Endothelial cell of umbilical vein (primary cell): ENCODE measurements around the gene MACROD2.

Experiments
- CTCF ChIP-seq, 2 donors: IDR thresholded peaks; 1 replicate in 1 of 2; 2 replicates in 1 of 2; pipeline ENCODE4 v1.5.1; 2011; ENCODE audit warnings: low read length in 2 of 2, mild to moderate bottlenecking in 2 of 2, moderate library complexity in 2 of 2, control low read depth in 1 of 2, inconsistent platforms in 1 of 2, low read depth in 1 of 2; ENCODE audit not compliant: insufficient read depth in 1 of 2; ENCODE audit errors: extremely low read depth in 1 of 2
- EZH2 ChIP-seq: IDR thresholded peaks from 2 replicates; pipeline ENCODE4 v1.6.1; 2012; ENCODE audit warnings: borderline replicate concordance, low read depth, mild to moderate bottlenecking, moderate library complexity, low read length, inconsistent platforms; ENCODE audit not compliant: severe bottlenecking
- FOS ChIP-seq: IDR thresholded peaks from 2 replicates; pipeline ENCODE4 v1.6.1; 2011; ENCODE audit warnings: mild to moderate bottlenecking, low read length, moderate library complexity, borderline replicate concordance; ENCODE audit not compliant: insufficient read depth
- JUN ChIP-seq: IDR thresholded peaks from 2 replicates; pipeline ENCODE4 v1.6.1; 2011; ENCODE audit warnings: borderline replicate concordance, low read depth; ENCODE audit not compliant: insufficient read length, insufficient read depth
- MAX ChIP-seq: IDR thresholded peaks from 2 replicates; pipeline ENCODE4 v1.6.1; 2011; ENCODE audit not compliant: insufficient read depth, insufficient read length
- MYC ChIP-seq: IDR thresholded peaks from one replicate; pipeline ENCODE4 v1.6.1; 2011; ENCODE audit warnings: mild to moderate bottlenecking, low read depth, low read length
- POLR2A ChIP-seq: IDR thresholded peaks from 2 replicates; pipeline ENCODE4 v1.6.1; 2012; ENCODE audit warnings: low read depth, mild to moderate bottlenecking, control low read depth, low read length
- POLR2AphosphoS5 ChIP-seq: IDR thresholded peaks from 2 replicates; pipeline ENCODE4 v1.6.1; 2012; ENCODE audit warnings: low read depth, mild to moderate bottlenecking, control low read depth, low read length, moderate library complexity; ENCODE audit not compliant: insufficient read depth

DNA sequence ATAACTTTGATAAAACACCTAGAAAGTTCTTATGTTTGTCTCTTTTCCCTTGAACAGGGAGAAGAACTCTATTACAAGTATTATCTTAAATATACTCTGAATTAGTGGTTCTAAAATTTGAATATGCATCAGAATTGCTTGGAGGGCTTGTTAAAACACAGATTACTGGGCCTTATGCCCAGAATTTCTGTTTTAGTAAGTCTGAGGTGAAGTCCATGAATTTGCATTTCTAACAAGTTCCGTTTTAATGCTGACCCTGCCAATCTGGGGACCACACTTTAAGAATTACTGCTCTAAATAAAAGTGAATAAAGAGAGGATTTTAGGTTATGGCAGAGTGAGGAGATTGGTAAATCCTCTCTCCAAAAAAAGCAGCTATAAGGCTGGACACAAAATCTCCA is 510.2 kb downstream of the MACROD2 start:
- TF ChIP-seq POLR2A (no peak), CTCF (IDR thresholded peaks at IDR 0.05; ENCODE audit: extremely low read depth in 1 of 2, insufficient read depth in 1 of 2, low read depth in 1 of 2, low read length in 2 of 2) (no peak), JUN (no peak), EZH2 (no peak), FOS (no peak), POLR2AphosphoS5 (no peak), MAX (no peak), MYC (no peak)
